Endometrial microvascular endothelial cells (primary cell): Measurements from ENCODE around the gene MTX1. TPM values are rescaled to one million over a fixed set of nuclear protein-coding genes. Genes with fewer than 3 reads are reported as not detected.
"Not testable (repeated sequence)": the region's sequence is repeated elsewhere in the genome, so short reads cannot be mapped to it uniquely, and the experiment has no call there.

Experiments used
- in situ Hi-C: cut with HindIII; loops from 2 replicates; pipeline ENCODE4 v1.10.0; 2017; ENCODE audit warnings: low sequenced_read_pairs, low pct_unique_long_range_greater_than_20kb; ENCODE audit errors: inconsistent ontology term
- total RNA-seq: library from RNA; depleted of rRNA; stranded (reverse); fragments of >200 nt; gene quantifications from one replicate; pipeline ENCODE4 v1.2.3, GENCODE V29; 2015; ENCODE audit errors: inconsistent ontology term

The MTX1 gene, protein sequence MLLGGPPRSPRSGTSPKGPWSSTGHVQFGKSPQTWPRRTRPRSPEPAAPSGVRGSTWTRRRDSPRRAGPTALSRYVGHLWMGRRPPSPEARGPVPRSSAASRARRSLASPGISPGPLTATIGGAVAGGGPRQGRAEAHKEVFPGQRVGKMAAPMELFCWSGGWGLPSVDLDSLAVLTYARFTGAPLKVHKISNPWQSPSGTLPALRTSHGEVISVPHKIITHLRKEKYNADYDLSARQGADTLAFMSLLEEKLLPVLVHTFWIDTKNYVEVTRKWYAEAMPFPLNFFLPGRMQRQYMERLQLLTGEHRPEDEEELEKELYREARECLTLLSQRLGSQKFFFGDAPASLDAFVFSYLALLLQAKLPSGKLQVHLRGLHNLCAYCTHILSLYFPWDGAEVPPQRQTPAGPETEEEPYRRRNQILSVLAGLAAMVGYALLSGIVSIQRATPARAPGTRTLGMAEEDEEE
- total RNA-seq: 76.7 TPM

DNA sequence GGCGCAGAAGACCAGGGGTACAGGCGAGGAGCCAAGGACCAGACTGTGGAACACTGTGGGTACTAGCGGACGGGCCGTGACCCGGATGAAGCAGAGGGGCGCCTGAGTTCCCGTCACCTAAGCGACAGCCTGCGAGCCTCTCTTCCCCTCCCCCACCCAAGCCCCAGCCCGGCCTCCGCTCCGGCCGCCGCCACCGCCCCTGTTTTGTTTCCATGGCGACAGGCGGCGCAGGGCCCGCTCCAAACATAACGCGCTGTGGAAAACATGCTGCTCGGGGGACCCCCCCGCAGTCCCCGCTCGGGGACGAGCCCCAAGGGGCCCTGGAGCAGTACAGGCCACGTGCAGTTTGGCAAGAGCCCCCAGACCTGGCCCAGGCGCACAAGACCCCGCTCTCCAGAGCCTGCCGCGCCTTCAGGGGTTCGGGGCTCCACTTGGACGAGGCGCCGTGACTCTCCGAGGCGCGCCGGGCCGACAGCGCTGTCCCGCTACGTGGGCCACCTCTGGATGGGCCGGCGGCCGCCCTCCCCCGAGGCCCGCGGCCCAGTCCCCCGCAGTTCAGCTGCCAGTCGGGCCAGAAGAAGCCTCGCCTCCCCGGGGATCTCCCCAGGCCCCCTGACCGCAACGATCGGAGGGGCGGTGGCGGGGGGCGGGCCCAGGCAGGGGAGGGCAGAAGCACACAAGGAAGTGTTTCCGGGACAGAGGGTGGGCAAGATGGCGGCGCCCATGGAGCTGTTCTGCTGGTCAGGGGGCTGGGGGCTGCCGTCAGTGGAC lies at the start of gene MTX1:
Gene MTX1, plus strand, starts transcription at position 155 of the 771 bp plus-strand sequence. Its CDS starts 110 bp downstream, at position 265.
- in situ Hi-C loops: no loop called here

GRCh38 chr1:155158991-155159390 lies 49.5 kb upstream of the MTX1 start:
- in situ Hi-C loops: no loop called here

- in situ Hi-C loops: no loop called here
These were observed 48.4 kb upstream of the MTX1 start for GRCh38 chr1:155160128-155160527.

DNA sequence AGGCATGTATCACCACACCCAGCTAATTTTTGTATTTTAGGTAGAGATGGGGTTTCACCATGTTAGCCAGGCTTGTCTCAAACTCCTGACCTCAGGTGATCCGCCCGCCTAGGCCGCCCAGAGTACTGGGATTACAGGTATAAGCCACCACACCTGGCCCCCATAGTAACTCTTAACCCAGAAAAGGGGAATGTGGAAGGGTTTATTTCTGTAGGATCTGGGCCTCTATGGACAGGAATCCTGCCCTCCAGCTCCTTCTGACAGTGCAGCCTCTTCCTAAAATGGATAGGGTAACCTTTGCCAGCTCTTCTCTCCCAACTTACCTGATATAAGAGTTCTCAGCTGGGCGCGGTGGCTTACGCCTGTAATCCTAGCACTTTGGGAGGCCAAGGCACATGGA lies 45.9 kb upstream of the MTX1 start:
- in situ Hi-C loops: not testable (repeated sequence)

DNA sequence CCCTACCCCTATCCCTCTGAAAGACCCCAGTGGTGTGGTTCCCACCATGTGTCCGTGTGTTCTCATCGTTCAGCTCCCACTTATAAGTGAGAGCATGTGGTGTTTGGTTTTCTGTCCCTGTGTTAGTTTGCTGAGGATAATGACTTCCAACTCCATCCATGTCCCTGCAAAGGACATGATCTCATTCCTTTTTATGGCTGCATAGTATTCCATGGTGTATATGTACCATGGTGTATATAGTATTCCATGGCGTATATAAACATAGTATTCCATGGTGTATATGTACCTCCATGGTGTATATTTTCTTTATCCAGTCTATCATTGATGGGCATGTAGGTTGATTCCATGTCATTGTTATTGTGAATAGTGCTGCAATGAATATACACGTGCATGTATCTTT lies 44.7 kb upstream of the MTX1 start:
- in situ Hi-C loops: not testable (repeated sequence)

GRCh38 chr1:155164625-155165024 lies 43.9 kb upstream of the MTX1 start:
- in situ Hi-C loops: not testable (repeated sequence)

- in situ Hi-C loops: no loop called here
These were observed 42.4 kb upstream of the MTX1 start for GRCh38 chr1:155166051-155166470.

DNA sequence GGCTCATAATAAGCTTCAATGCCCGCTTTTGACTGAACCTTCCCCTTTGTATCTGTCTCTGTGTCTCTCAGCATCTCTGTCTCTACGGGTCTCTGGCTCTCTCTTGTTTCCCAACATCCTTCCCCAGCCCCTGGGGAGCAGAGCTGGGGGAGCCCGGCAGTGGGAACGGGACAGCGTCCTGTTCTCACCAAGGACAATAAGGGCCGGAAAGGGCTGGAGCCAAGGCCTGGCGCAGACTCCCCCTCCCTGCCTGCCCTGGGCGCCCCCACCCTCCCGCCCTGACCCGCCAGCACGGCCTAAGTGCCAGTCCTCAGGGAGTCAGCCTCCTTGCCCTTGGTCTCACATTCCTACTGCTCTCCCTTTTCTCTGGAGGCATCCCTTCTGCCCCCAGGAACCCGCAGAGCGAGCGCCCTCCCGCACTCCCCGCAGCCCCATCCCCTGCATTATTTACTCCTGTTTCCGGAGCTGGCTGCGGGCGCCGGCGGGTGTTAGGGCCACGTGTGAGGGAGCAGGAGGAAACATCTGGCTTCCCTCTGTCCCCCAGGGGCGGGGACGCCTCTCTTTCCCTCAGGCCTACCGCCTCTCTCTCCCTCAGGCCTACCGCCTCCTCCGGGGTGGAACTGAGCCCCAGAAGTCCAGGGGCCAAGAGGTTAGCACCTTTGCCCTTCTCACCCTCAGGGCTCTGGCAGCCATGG lies 41.9 kb upstream of the MTX1 start:
- in situ Hi-C loops: no loop called here

GRCh38 chr1:155167166-155168104 lies 41.1 kb upstream of the MTX1 start:
- in situ Hi-C loops: no loop called here

DNA sequence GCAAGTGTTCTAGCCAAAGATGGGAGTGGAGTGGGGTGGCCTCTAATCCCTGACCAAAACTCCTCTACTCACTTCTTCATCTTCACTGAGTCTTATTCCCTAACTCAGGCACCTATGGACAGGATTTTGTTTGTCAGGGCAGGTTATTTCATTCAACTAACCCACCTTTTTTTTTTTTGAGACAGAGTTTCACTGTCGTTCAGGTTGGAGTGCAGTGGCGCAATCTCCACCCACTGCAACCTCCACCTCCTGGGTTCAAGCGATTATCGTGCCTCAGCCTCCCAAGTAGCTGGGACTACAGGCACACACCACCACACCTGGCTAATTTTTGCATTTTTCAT lies 40.4 kb upstream of the MTX1 start:
- in situ Hi-C loops: not testable (repeated sequence)

DNA sequence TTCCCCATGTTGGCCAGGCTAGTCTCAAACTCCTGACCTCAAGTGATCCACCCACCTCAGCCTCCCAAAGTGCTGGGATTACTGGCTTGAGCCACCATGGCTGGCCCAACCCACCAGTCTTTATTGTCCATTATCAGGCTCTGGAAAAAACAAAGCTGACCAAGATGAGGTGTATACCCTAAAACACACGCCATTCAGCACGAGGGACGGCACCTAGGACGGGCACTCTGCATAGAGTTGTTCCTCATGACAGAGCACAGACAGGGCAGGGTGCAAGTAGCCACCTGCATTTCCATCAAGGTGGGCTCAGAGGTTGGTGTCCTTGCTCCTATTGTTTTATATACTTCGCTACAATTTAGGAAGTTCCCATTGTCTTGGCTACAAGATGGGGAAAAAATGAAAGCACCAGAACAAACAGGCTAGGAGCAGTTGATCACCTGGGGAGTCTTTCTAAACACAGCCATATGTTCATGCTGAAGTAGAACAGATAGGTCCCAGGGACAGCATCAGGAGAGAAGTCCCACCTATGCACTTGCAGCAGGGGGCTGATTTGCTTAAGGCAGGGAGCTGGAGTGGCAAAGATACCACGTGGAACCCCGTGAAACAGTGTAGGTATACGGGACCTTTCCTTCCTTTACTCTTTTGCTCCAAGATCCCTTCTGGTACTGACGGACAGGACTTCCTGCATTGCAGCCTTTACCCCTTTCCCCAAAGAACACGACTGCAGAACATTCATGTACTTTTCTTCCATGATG lies 39.9 kb upstream of the MTX1 start:
- in situ Hi-C loops: no loop called here

DNA sequence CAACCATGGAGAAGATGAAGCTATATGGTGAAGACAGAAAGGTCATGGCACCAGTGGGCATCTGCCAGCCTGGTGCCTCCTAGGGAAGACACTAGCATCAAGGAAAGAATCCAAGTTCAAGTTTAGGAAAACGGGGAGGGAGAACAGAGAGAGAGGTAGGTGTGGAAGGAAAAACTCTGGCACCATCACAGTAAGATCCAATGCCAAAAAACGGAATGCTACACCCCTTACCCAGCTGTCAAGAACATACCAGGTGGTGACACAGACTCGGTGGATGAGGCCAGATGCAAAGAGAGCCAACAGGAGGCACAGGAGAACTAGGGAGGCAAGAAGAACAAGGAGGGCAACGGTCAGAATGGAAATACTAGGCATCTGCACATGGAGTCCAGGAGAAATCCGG lies 39.0 kb upstream of the MTX1 start:
- in situ Hi-C loops: no loop called here

DNA sequence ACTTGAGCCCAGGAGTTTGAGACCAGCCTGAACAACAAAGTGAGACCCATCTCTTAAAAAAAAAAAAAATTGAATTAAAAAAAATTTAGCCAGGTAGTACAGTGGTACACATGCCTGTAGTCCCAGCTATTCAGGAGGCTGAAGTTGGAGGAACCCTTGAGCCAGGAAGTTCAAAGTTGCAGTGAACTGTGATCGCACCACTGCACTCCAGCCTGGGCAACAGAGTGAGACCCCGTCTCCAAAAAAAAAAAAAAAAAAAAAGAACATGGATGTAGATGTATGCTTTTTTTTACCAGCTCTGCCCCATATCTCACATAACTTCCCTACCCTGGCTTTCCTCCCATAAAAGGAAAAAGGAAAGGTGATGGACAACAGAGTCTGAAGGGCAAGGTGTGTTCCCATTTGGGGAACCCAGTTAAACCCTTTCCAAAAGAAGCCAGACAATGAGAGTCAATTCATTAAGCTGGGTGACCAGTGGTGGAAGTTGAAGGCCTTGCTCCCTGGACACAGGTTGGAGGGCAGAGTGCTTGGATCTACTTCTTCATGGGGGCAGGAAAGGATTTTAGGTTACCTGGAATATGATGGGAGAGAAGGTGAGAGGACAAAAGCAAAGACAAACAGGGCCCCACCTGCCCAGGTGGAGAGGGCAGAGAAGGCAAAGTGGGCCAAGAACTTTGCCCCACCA lies 38.3 kb upstream of the MTX1 start:
- in situ Hi-C loops: no loop called here

- in situ Hi-C loops: no loop called here
These were observed 37.7 kb upstream of the MTX1 start for GRCh38 chr1:155170806-155171205.

DNA sequence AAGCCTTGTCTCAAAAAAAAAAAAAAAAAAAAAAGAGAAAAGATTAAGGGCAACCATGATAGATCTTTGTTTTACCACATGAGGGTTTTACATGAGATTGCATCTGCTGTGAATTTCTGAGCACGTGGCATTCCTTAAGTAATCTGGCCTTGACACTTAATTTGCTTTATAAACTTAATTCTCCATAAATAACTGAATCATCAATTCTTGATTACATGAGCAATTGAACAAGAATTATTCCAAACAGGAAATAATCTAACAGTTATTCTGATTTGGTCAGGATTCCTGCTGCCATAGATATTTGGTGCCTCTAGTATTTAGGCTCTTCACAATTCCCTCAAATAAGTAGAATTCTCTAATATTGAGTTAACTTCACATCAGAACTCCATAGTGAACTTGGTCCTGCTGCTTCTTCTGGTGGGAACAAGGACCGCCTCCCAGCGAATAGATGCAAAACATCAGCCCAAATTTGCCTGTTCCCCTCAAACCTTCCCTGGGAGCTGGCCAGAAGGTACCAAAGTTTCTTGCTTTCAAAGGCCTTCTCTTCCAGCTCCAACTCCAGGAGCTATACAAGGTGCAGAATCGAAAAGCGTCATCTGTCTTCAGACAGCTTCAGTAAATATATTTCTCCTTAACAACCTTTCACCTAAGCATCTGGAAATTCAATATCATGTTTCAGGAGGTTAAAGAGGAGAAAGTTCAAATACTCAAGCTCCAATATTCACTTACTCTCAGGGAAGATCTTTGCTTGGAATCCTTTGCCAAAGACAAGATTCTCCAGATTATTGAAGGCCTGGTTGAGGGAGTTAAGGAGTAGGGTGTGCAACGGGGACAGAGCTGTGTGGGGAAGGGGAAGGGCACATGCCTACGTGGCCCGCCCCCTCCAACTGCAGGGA lies 36.4 kb upstream of the MTX1 start:
- in situ Hi-C loops: no loop called here

DNA sequence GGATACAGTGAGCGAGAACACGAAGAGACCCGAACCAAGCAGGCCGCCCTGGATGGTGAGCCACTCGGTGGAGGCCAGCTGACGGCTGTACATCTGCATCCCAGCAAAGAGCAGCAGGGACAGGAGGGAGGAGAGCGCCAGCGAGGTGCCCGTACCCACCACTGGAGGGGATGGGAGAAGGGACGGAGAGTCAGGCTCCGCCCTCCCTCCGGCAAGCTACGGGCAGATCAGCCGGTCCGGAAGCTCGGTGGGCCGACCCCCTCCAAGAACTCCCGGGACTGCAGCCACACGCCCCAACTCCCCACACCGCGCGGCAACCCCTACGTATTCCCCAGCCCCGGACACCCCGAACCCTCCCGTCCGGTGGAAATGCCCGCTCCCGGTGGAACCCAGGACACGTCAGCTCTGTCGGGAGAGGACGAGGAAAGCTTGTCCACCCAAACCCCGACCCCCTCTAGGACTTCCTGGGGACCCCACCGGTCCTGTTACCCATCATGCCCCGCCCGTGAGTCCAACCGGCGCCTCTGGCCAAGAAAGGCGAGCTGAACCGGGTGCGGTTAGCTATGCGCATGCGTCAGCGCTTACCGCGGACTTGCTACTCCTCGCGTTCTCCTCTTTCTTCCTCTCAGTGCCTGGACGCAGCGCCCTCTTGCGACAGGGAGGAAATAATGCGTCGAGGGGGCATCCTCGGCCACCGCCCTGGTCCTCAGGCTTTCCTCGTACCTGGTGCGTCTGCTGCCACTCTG lies 35.6 kb upstream of the MTX1 start, which contains the start of gene KRTCAP2:
Gene KRTCAP2, minus strand, starts transcription at position 573 of the 746 bp plus-strand sequence. Its CDS starts 80 bp downstream, at position 493.
- in situ Hi-C loops: no loop called here
